Measurements from ENCODE around the gene ADGRB3.

- TF ChIP-seq MAX (IDR thresholded peaks at IDR 0.05) = no peak
- no peak for TF ChIP-seq TAF1 (IDR thresholded peaks at IDR 0.05; ENCODE audit: low read depth)
- TF ChIP-seq USF1 (IDR thresholded peaks at IDR 0.05) = no peak
- TF ChIP-seq RAD21 (IDR thresholded peaks at IDR 0.05; ENCODE audit: low read depth) = no peak
Measured at GRCh38 chr6:68729377-68729903, 94.4 kb downstream of the ADGRB3 start.

Data from Ishikawa (cell line).